OCI-LY7 (cell line): ENCODE results near the gene ARFIP2.

Experiments
- EZH2phosphoT487 ChIP-seq: fragments of 200-600 bp; sonication (generic); IDR thresholded peaks from 2 replicates; pipeline ENCODE4 v1.6.1; 2018; ENCODE audit warnings: low read depth, borderline replicate concordance, mild to moderate bottlenecking, mixed run types, antibody characterized with exemption, low read length, moderate library complexity, mixed read lengths
- TF ChIP-seq, protein P1 (sequence below): fragments of 200-600 bp; sonication (generic); conservative IDR thresholded peaks from 2 replicates; pipeline ENCODE4 v1.5.1; 2014; ENCODE audit warnings: mild to moderate bottlenecking, antibody characterized with exemption, low read length, moderate library complexity, mixed read lengths

DNA sequence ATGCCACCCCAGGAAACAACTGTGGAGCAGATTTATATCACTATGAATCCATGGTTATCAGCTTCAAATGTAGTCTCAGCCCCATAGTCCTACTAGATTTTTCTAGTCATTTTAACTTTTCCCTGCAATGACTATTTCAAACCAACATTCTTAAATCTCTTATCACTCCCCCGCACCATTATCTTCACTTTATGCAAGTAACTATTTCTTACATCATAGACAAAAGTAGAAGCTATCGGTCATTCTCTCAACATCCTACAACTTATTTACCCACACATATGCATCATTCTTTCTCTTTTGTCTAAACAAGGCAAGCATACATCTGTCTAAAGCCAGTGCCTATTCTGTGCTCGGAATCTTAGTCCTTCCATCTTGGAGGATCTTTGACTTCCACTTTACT lies 4.5 kb upstream of the ARFIP2 start:
- TF ChIP-seq, protein P1, sequence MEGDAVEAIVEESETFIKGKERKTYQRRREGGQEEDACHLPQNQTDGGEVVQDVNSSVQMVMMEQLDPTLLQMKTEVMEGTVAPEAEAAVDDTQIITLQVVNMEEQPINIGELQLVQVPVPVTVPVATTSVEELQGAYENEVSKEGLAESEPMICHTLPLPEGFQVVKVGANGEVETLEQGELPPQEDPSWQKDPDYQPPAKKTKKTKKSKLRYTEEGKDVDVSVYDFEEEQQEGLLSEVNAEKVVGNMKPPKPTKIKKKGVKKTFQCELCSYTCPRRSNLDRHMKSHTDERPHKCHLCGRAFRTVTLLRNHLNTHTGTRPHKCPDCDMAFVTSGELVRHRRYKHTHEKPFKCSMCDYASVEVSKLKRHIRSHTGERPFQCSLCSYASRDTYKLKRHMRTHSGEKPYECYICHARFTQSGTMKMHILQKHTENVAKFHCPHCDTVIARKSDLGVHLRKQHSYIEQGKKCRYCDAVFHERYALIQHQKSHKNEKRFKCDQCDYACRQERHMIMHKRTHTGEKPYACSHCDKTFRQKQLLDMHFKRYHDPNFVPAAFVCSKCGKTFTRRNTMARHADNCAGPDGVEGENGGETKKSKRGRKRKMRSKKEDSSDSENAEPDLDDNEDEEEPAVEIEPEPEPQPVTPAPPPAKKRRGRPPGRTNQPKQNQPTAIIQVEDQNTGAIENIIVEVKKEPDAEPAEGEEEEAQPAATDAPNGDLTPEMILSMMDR: no peak
- TF ChIP-seq EZH2phosphoT487: no peak
